Thoracic aorta (tissue), 2 donors: Measurements from ENCODE around the gene STAT1. TPM values are rescaled to one million over a fixed set of nuclear protein-coding genes. Genes with fewer than 3 reads are reported as not detected.

Experiments used
- ATAC-seq: fragments of 150-250 bp; one replicate; pipeline ENCODE4 v1.8.0; 2017; ENCODE audit warnings: low read depth; ENCODE audit not compliant: insufficient number of reproducible peaks, low FRiP score
- DNase-seq: peaks from one replicate; pipeline ENCODE4 v3.0.0-alpha.2; 2020; ENCODE audit warnings: low spot score
- H3K27ac ChIP-seq, 2 donors: fragments of 200-600 bp; sonication (generic); 1 replicate in 1 of 2; 2 replicates in 1 of 2; pipeline ENCODE4 v1.5.1; 2016; ENCODE audit warnings: mild to moderate bottlenecking in 2 of 2, moderate library complexity in 2 of 2
- H3K27me3 ChIP-seq: fragments of 200-600 bp; sonication (generic); replicated peaks from 2 replicates; pipeline ENCODE4 v1.6.0; 2016; ENCODE audit warnings: mild to moderate bottlenecking; ENCODE audit not compliant: insufficient read depth
- H3K36me3 ChIP-seq: fragments of 200-600 bp; sonication (generic); one replicate; pipeline ENCODE4 v1.5.1; 2016
- H3K4me1 ChIP-seq, 2 donors: fragments of 200-600 bp; sonication (generic); 1 replicate in 1 of 2; 2 replicates in 1 of 2; pipeline versions ENCODE4 v1.5.1 to v1.6.0; 2016; ENCODE audit warnings: low read depth in 2 of 2, mild to moderate bottlenecking in 1 of 2; ENCODE audit not compliant: control insufficient read depth in 1 of 2
- H3K4me3 ChIP-seq: fragments of 200-600 bp; sonication (generic); 2 replicates; pipeline ENCODE4 v1.5.1; 2016; ENCODE audit warnings: mild to moderate bottlenecking
- H3K9me3 ChIP-seq: fragments of 200-600 bp; sonication (generic); 2 replicates; pipeline ENCODE4 v1.5.1; 2016
- CTCF ChIP-seq: fragments of 200-600 bp; sonication (generic); IDR thresholded peaks from one replicate; pipeline ENCODE4 v1.5.1; 2019; ENCODE audit warnings: antibody characterized with exemption
- total RNA-seq, 2 donors: library from RNA; depleted of rRNA; stranded (reverse); fragments of >200 nt; gene quantifications; one replicate each; pipeline versions ENCODE4 v1.1.0 to v1.2.3, GENCODE V29; 2016

Gene STAT1
- total RNA-seq, 2 donors from 2014 or later: 67.4 to 82.6 TPM

- Histone ChIP-seq H3K27me3 (no peaks in the 10 kb centered on the region), H3K36me3 (no peaks in the 10 kb centered on the region), H3K9me3 (no peaks in the 10 kb centered on the region), H3K4me3 (no peak overlapping the region), H3K27ac (no peak overlapping the region), H3K4me1 (peaks cover 10% of the 10 kb centered on the region in 2 donors)
- no peak for TF ChIP-seq CTCF
- no peak for ATAC-seq
- DNase-seq: no peak
Measured at GRCh38 chr2:191018048-191018447, 4.1 kb upstream of the STAT1 start.

GRCh38 chr2:191015831-191016230 lies 1.9 kb upstream of the STAT1 start:
- no peak for TF ChIP-seq CTCF
- ATAC-seq: no peak
- Histone ChIP-seq H3K27ac (no peak overlapping the region), H3K9me3 (no peaks in the 10 kb centered on the region), H3K36me3 (no peaks in the 10 kb centered on the region), H3K27me3 (no peaks in the 10 kb centered on the region), H3K4me1 (peaks cover 16 to 26% of the 10 kb centered on the region in 2 donors), H3K4me3 (no peak overlapping the region)
- DNase-seq: no peak

- no peaks in the 10 kb centered on the region for H3K9me3 ChIP-seq
- H3K4me3 ChIP-seq: no peak overlapping the region
- ATAC-seq (no peak), DNase-seq (no peak)
- peaks cover 16 to 26% of the 10 kb centered on the region in 2 donors for H3K4me1 ChIP-seq
- H3K27ac ChIP-seq: peak overlapping the region in 1 of 2 donors; percentile 82
- TF ChIP-seq CTCF: no peak
- H3K27me3 ChIP-seq: no peaks in the 10 kb centered on the region
- no peaks in the 10 kb centered on the region for H3K36me3 ChIP-seq
Measured at GRCh38 chr2:191015239-191015638, 1.3 kb upstream of the STAT1 start.

GRCh38 chr2:191014653-191015020 lies 666 bp upstream of the STAT1 start:
- Histone ChIP-seq H3K9me3 (no peaks in the 10 kb centered on the region), H3K27ac (peak overlapping the region; percentile 82 to 92), H3K4me1 (peaks cover 16 to 26% of the 10 kb centered on the region in 2 donors), H3K4me3 (peak overlapping the region; percentile 92), H3K36me3 (no peaks in the 10 kb centered on the region), H3K27me3 (no peaks in the 10 kb centered on the region)
- ATAC-seq (no peak), DNase-seq (no peak)
- no peak for TF ChIP-seq CTCF

- no peak for TF ChIP-seq CTCF
- Histone ChIP-seq H3K4me3 (peak overlapping the region; percentile 92), H3K27ac (peak overlapping the region; percentile 82 to 92), H3K9me3 (no peaks in the 10 kb centered on the region), H3K4me1 (peaks cover 16 to 26% of the 10 kb centered on the region in 2 donors), H3K36me3 (peaks cover 3% of the 10 kb centered on the region), H3K27me3 (no peaks in the 10 kb centered on the region)
- ATAC-seq: no peak
- DNase-seq: no peak
Measured at GRCh38 chr2:191013682-191013931, 364 bp downstream of the STAT1 start.
